H1 (cell line): Measurements from ENCODE around the gene DPYSL3. TPM values are rescaled to one million over a fixed set of nuclear protein-coding genes. Genes with fewer than 3 reads are reported as not detected.

Experiments
- CTCF ChIA-PET: fragments of 300-600 bp; sonication (Branson Sonifier 250); formaldehyde crosslinking; loops from one replicate; lab custom pipeline; 2021; ENCODE audit not compliant: partially characterized antibody; lab: Charles Lee
- POLR2A ChIA-PET: fragments of 300-600 bp; sonication (Branson Sonifier 250); formaldehyde crosslinking; loops from one replicate; lab custom pipeline; 2021; ENCODE audit warnings: inconsistent platforms; ENCODE audit not compliant: partially characterized antibody; lab: Charles Lee
- DNase-seq, 2 experiments: peaks; one replicate each; pipeline versions ENCODE4 v3.0.0 to v3.0.0-alpha.2; 2010 to 2022; ENCODE audit warnings: low spot score in 2 of 2, low read depth in 1 of 2, mixed read lengths in 1 of 2
- FAIRE-seq: peaks from 2 replicates; lab custom pipeline; 2011; peaks lifted over from hg19 to GRCh38; lab: Jason Lieb, UNC
- H2AFZ ChIP-seq: 2 replicates; pipeline ENCODE4 v1.8.1; 2012; ENCODE audit warnings: low read length, inconsistent platforms
- H2AK5ac ChIP-seq: 2 replicates; pipeline ENCODE4 v1.6.1; 2013; ENCODE audit warnings: low read depth, low read length
- H2BK120ac ChIP-seq: replicated peaks from 2 replicates; pipeline ENCODE3; 2013; ENCODE audit warnings: low read depth, low read length, inconsistent platforms
- H2BK12ac ChIP-seq: 2 replicates; pipeline ENCODE4 v1.6.1; 2013; ENCODE audit warnings: low read depth, low read length
- H2BK15ac ChIP-seq: 2 replicates; pipeline ENCODE4 v1.6.1; 2013; ENCODE audit warnings: low read length
- H2BK20ac ChIP-seq: 2 replicates; pipeline ENCODE4 v1.6.1; 2013; ENCODE audit warnings: low read length
- H2BK5ac ChIP-seq: 2 replicates; pipeline ENCODE4 v1.6.1; 2013; ENCODE audit warnings: low read depth, low read length
- H3K14ac ChIP-seq: 2 replicates; pipeline ENCODE4 v1.6.1; 2013; ENCODE audit warnings: inconsistent platforms; ENCODE audit not compliant: insufficient read length
- H3K18ac ChIP-seq: 2 replicates; pipeline ENCODE4 v1.6.1; 2013; ENCODE audit warnings: low read length; ENCODE audit errors: extremely low read depth
- H3K23ac ChIP-seq: 2 replicates; pipeline ENCODE4 v1.6.1; 2013; ENCODE audit warnings: inconsistent platforms; ENCODE audit not compliant: insufficient read length
- H3K23me2 ChIP-seq: 2 replicates; pipeline ENCODE4 v1.6.1; 2013; ENCODE audit warnings: low read depth, low read length
- H3K27ac ChIP-seq: 2 replicates; pipeline ENCODE4 v1.6.1; 2011; ENCODE audit warnings: low read depth, low read length, inconsistent platforms
- H3K27me3 ChIP-seq, 4 experiments: replicated peaks in 1 of 4; 1 replicate in 1 of 4; 2 replicates in 3 of 4; pipeline versions ENCODE4 v1.6.1 to v1.8.1; 2011 to 2013; ENCODE audit warnings: low read length in 3 of 4, mild to moderate bottlenecking in 3 of 4, inconsistent platforms in 2 of 4, mixed read lengths in 2 of 4, moderate library complexity in 1 of 4; ENCODE audit not compliant: control insufficient read depth in 3 of 4, insufficient read depth in 3 of 4; ENCODE audit errors: extremely low read depth in 1 of 4
- H3K36me3 ChIP-seq, 4 experiments: 2 replicates each; pipeline versions ENCODE4 v1.6.1 to v1.8.1; 2011 to 2013; ENCODE audit warnings: mild to moderate bottlenecking in 4 of 4, low read length in 3 of 4, moderate library complexity in 2 of 4, control low read depth in 1 of 4, inconsistent platforms in 1 of 4; ENCODE audit not compliant: insufficient read depth in 4 of 4, control insufficient read depth in 2 of 4
- H3K4ac ChIP-seq: replicated peaks from 2 replicates; pipeline ENCODE3; 2013; ENCODE audit warnings: low read length, low read depth, mixed read lengths, inconsistent platforms; ENCODE audit not compliant: insufficient read length
- H3K4me1 ChIP-seq, 4 experiments: replicated peaks in 1 of 4; 1 replicate in 1 of 4; 2 replicates in 3 of 4; pipeline versions ENCODE4 v1.6.1 to v1.8.1; 2011 to 2013; ENCODE audit warnings: low read length in 3 of 4, inconsistent platforms in 2 of 4, mixed read lengths in 1 of 4; ENCODE audit not compliant: insufficient read depth in 4 of 4, control insufficient read depth in 3 of 4
- H3K4me2 ChIP-seq, 2 experiments: 2 replicates each; pipeline versions ENCODE4 v1.6.1 to v1.8.1; 2011 to 2013; ENCODE audit warnings: low read depth in 2 of 2, low read length in 2 of 2, control low read depth in 1 of 2, inconsistent platforms in 1 of 2, mild to moderate bottlenecking in 1 of 2; ENCODE audit not compliant: insufficient read depth in 1 of 2
- H3K4me3 ChIP-seq, 4 experiments: fragments of 200-600, 300-600 bp in 1 of 4; sonication (generic), shearing (Covaris generic), sonication (Bioruptor Twin) in 1 of 4; 2 replicates each; pipeline versions ENCODE4 v1.5.1 to v1.8.1; 2011 to 2016; ENCODE audit warnings: low read length in 4 of 4, low read depth in 3 of 4, control low read depth in 2 of 4, inconsistent platforms in 2 of 4, mild to moderate bottlenecking in 2 of 4, mixed read lengths in 1 of 4, moderate library complexity in 1 of 4; ENCODE audit not compliant: insufficient read depth in 2 of 4; ENCODE audit errors: extremely low read depth in 1 of 4
- H3K56ac ChIP-seq: replicated peaks from 2 replicates; pipeline ENCODE3; 2013; ENCODE audit warnings: low read depth, mild to moderate bottlenecking, mixed read lengths, low read length, inconsistent platforms; ENCODE audit not compliant: insufficient read length
- H3K79me1 ChIP-seq: 2 replicates; pipeline ENCODE4 v1.6.1; 2013; ENCODE audit warnings: low read depth, low read length, control low read depth
- H3K79me2 ChIP-seq, 2 experiments: 2 replicates each; pipeline versions ENCODE4 v1.6.1 to v1.8.1; 2012 to 2013; ENCODE audit warnings: low read length in 2 of 2, mild to moderate bottlenecking in 2 of 2, inconsistent platforms in 1 of 2; ENCODE audit not compliant: insufficient read depth in 2 of 2, control insufficient read depth in 1 of 2
- H3K9ac ChIP-seq, 4 experiments: replicated peaks in 1 of 4; 1 replicate in 1 of 4; 2 replicates in 3 of 4; pipeline versions ENCODE4 v1.6.1 to v1.8.1; 2011 to 2013; ENCODE audit warnings: low read depth in 3 of 4, low read length in 3 of 4, control low read depth in 2 of 4, mild to moderate bottlenecking in 2 of 4, moderate library complexity in 2 of 4, inconsistent platforms in 1 of 4; ENCODE audit errors: extremely low read depth in 1 of 4
- H3K9me3 ChIP-seq, 2 experiments: 2 replicates each; pipeline versions ENCODE4 v1.6.1 to v1.8.1; 2012 to 2013; ENCODE audit warnings: mild to moderate bottlenecking in 2 of 2, moderate library complexity in 2 of 2, control low read depth in 1 of 2, inconsistent platforms in 1 of 2, low read depth in 1 of 2, low read length in 1 of 2, mixed read lengths in 1 of 2; ENCODE audit not compliant: insufficient read depth in 2 of 2
- H4K20me1 ChIP-seq, 2 experiments: replicated peaks in 1 of 2; 2 replicates each; pipeline versions ENCODE3 to v1.8.1; 2011 to 2013; ENCODE audit warnings: inconsistent platforms in 2 of 2, low read length in 2 of 2, mild to moderate bottlenecking in 1 of 2; ENCODE audit not compliant: insufficient read depth in 2 of 2, control insufficient read depth in 1 of 2
- H4K5ac ChIP-seq: 2 replicates; pipeline ENCODE4 v1.6.1; 2013; ENCODE audit warnings: low read length, low read depth, mixed read lengths, inconsistent platforms; ENCODE audit not compliant: insufficient read length
- H4K8ac ChIP-seq: 2 replicates; pipeline ENCODE4 v1.8.0; 2013; ENCODE audit warnings: mild to moderate bottlenecking, moderate library complexity, low read length, inconsistent platforms; ENCODE audit not compliant: insufficient read depth; ENCODE audit errors: extremely low read depth
- H4K91ac ChIP-seq: replicated peaks from 2 replicates; pipeline ENCODE3; 2013; ENCODE audit warnings: low read length, mixed read lengths, inconsistent platforms; ENCODE audit not compliant: insufficient read length
- BACH1 ChIP-seq: IDR thresholded peaks from 2 replicates; pipeline ENCODE4 v1.6.1; 2012; ENCODE audit warnings: low read length, improper control_type of control experiment
- CBX5 ChIP-seq: fragments of 300-800, 300-1000 bp; sonication (generic); IDR thresholded peaks from 2 replicates; pipeline ENCODE4 v1.7.1; 2016; ENCODE audit warnings: antibody characterized with exemption, low read length, low read depth
- CBX8 ChIP-seq: fragments of 300-800, 300-1000 bp; sonication (generic); IDR thresholded peaks from 2 replicates; pipeline ENCODE4 v1.7.1; 2016; ENCODE audit warnings: low read depth, low read length, borderline replicate concordance
- GABPA ChIP-seq: IDR thresholded peaks from 2 replicates; pipeline ENCODE4 v1.6.1; 2011; ENCODE audit warnings: mild to moderate bottlenecking, low read length, moderate library complexity, borderline replicate concordance; ENCODE audit not compliant: insufficient read depth
- KDM1A ChIP-seq: fragments of 200-600, 300-600 bp; sonication (generic); IDR thresholded peaks from 2 replicates; pipeline ENCODE4 v1.7.1; 2016; ENCODE audit warnings: mild to moderate bottlenecking, low read length, borderline replicate concordance
- MAFK ChIP-seq: IDR thresholded peaks from 2 replicates; pipeline ENCODE4 v1.6.1; 2012; ENCODE audit warnings: low read depth, mild to moderate bottlenecking, improper control_type of control experiment, low read length
- RNF2 ChIP-seq: fragments of 200-900, 300-1000 bp; sonication (generic); IDR thresholded peaks from 2 replicates; pipeline ENCODE4 v1.7.1; 2016; ENCODE audit warnings: borderline replicate concordance, low read depth, mild to moderate bottlenecking, antibody characterized with exemption, low read length; ENCODE audit not compliant: poor library complexity, severe bottlenecking; ENCODE audit errors: missing control alignments
- SIRT6 ChIP-seq: IDR thresholded peaks from one replicate; pipeline ENCODE4 v1.7.1; 2012; ENCODE audit warnings: low read length, inconsistent platforms
- TAF1 ChIP-seq: IDR thresholded peaks from 2 replicates; pipeline ENCODE4 v1.6.1; 2011; ENCODE audit warnings: mild to moderate bottlenecking, low read depth, low read length
- TCF12 ChIP-seq: IDR thresholded peaks from 2 replicates; pipeline ENCODE4 v1.6.1; 2011; ENCODE audit warnings: low read depth, mild to moderate bottlenecking, low read length
- WGBS, 2 experiments: shearing (Covaris generic) in 1 of 2; methylation state at CpG; one replicate each; pipeline versions ENCODE4 v1.1.6 to v1.1.7; 2013 to 2015; ENCODE audit warnings: low lambda C conversion rate in 2 of 2, mixed read lengths in 2 of 2, inconsistent platforms in 1 of 2, low coverage in 1 of 2, missing lambda C conversion rate in 1 of 2; ENCODE audit not compliant: insufficient replicate concordance in 2 of 2, insufficient coverage in 1 of 2, insufficient read length in 1 of 2; ENCODE audit errors: extremely low coverage in 1 of 2, missing lambda C conversion rate in 1 of 2; 5-methylcytosine and 5-hydroxymethylcytosine counted together
- polyA plus RNA-seq, 7 experiments: library from polyadenylated mRNA; depleted of rRNA in 3 of 7; stranded (reverse) in 5 of 7; unstranded in 2 of 7; fragments of >200 nt in 5 of 7; fragments of 200-250 nt in 2 of 7; gene quantifications; 1 replicate in 5 of 7; 2 replicates in 1 of 7; 4 replicates in 1 of 7; pipeline versions ENCODE4 v1.2.1 to v1.2.3, GENCODE V29; 2011 to 2013; ENCODE audit warnings: missing spikeins in 2 of 7, mixed read lengths in 2 of 7
- total RNA-seq: library from RNA; stranded (reverse); fragmentation: NEBNext Ultra II Directional; extraction: Animal tissue kit (Norgen Biotek cat#: 25700); gene quantifications from 2 replicates; pipeline ENCODE4 v1.2.1, GENCODE V29; 2021

Gene DPYSL3
- total and polyA plus RNA-seq, 2 of the 8 experiments (the other 6 are each of a cell fraction or from before 2014, with no cell fraction given) = 268 to 387 TPM

- FAIRE-seq = no peak
- Histone ChIP-seq H3K9me3 (no peaks in the 10 kb centered on the region), H2BK120ac (no peak overlapping the region), H3K14ac (no peak overlapping the region), H3K36me3 (peaks cover 74 to 100% (median 96%) of the 10 kb centered on the region in 4 experiments), H3K56ac (no peak overlapping the region), H3K9ac (no peak overlapping the region), H4K8ac (no peak overlapping the region), H3K27ac (no peak overlapping the region), H2BK12ac (no peak overlapping the region), H3K4ac (no peak overlapping the region), H3K27me3 (no peaks in the 10 kb centered on the region), H4K91ac (no peak overlapping the region), H2BK20ac (no peak overlapping the region), H2AFZ (no peak overlapping the region), H3K79me2 (peaks cover 4 to 22% of the 10 kb centered on the region in 2 experiments; a peak in 3 of 4 replicates), H3K4me2 (no peak overlapping the region), H4K20me1 (peaks cover 5 to 14% of the 10 kb centered on the region in 2 experiments), H2AK5ac (no peak overlapping the region), H2BK5ac (no peak overlapping the region), H4K5ac (no peak overlapping the region), H3K23ac (no peak overlapping the region), H2BK15ac (no peak overlapping the region), H3K4me1 (no peaks in the 10 kb centered on the region), H3K79me1 (peaks cover 11% of the 10 kb centered on the region), H3K18ac (no peak overlapping the region), H3K4me3 (no peak overlapping the region), H3K23me2 (no peaks in the 10 kb centered on the region)
- CTCF ChIA-PET = interaction anchor here (0.6 to 3.2 kb wide), 10 partner anchors 14 to 182 kb away, joined by 3 to 12 read pairs (median 4); no protein-coding TSS in a partner anchor
- POLR2A ChIA-PET = interaction anchor here (1.3 to 3.2 kb wide), 2 partner anchors 14 to 21 kb away, joined by 5 to 10 read pairs; no protein-coding TSS in a partner anchor
- WGBS, 2 experiments = 97% methylated on average over 2 of the region's 2 CpGs; no CpG with 5 or more reads in 1 of the 2 experiments
- TF ChIP-seq TAF1 (no peak), CBX5 (no peak), CBX8 (no peak), RNF2 (no peak), KDM1A (no peak), MAFK (no peak), BACH1 (no peak), GABPA (no peak), SIRT6 (no peak), TCF12 (no peak)
- no peak for DNase-seq
Measured at GRCh38 chr5:147412561-147412960, 97.3 kb downstream of the DPYSL3 start.
